Spleen (tissue), 11 donors: ENCODE results near the gene YPEL1. TPM values are rescaled to one million over a fixed set of nuclear protein-coding genes. Genes with fewer than 3 reads are reported as not detected.
A peak's percentile ranks its signal among the peaks of the same experiment; 100 is the strongest.

Source experiments
- DNase-seq: peaks from one replicate; pipeline ENCODE4 v3.0.0-alpha.2; 2020
- H3K27ac ChIP-seq, 8 donors: fragments of 200-600 bp; sonication (generic) in 7 of 8; 1 replicate in 4 of 8; 2 replicates in 4 of 8; pipeline versions ENCODE4 v1.5.0 to v1.8.0; 2016 to 2021; ENCODE audit warnings: inconsistent platforms in 4 of 8, mild to moderate bottlenecking in 4 of 8, moderate library complexity in 1 of 8
- H3K27me3 ChIP-seq, 7 donors: fragments of 200-600 bp; sonication (generic) in 6 of 7; replicated peaks in 1 of 7; 1 replicate in 4 of 7; 2 replicates in 3 of 7; pipeline versions ENCODE4 v1.5.0 to v1.8.0; 2016 to 2021; ENCODE audit warnings: inconsistent platforms in 3 of 7, mild to moderate bottlenecking in 1 of 7
- H3K36me3 ChIP-seq, 6 donors: fragments of 200-600 bp; sonication (generic) in 5 of 6; 1 replicate in 4 of 6; 2 replicates in 2 of 6; pipeline versions ENCODE4 v1.5.0 to v1.8.0; 2016 to 2021; ENCODE audit warnings: inconsistent platforms in 2 of 6
- H3K4me1 ChIP-seq, 6 donors: fragments of 200-600 bp; sonication (generic) in 5 of 6; 1 replicate in 3 of 6; 2 replicates in 3 of 6; pipeline versions ENCODE4 v1.5.0 to v1.8.0; 2016 to 2021; ENCODE audit warnings: inconsistent platforms in 3 of 6
- H3K4me3 ChIP-seq, 8 donors: fragments of 200-600 bp; sonication (generic) in 7 of 8; 1 replicate in 4 of 8; 2 replicates in 4 of 8; pipeline versions ENCODE4 v1.5.0 to v1.8.0; 2016 to 2021; ENCODE audit warnings: inconsistent platforms in 4 of 8, mild to moderate bottlenecking in 4 of 8, moderate library complexity in 2 of 8
- H3K9me3 ChIP-seq, 8 donors: fragments of 200-600 bp; sonication (generic) in 7 of 8; 1 replicate in 4 of 8; 2 replicates in 4 of 8; pipeline versions ENCODE4 v1.5.0 to v1.8.0; 2016 to 2021; ENCODE audit warnings: inconsistent platforms in 4 of 8
- POLR2A ChIP-seq, 3 donors: fragments of 450-650 bp; IDR thresholded peaks; one replicate each; pipeline ENCODE4 v1.5.1; 2017; ENCODE audit warnings: antibody characterized with exemption in 3 of 3, mild to moderate bottlenecking in 1 of 3
- POLR2AphosphoS5 ChIP-seq, 3 donors: sonication (generic); formaldehyde crosslinking; IDR thresholded peaks; one replicate each; pipeline ENCODE4 v1.5.1; 2017; ENCODE audit warnings: antibody characterized with exemption in 3 of 3
- WGBS, 5 donors: extraction: QIAGEN DNeasy Blood & Tissue Kit in 3 of 5; methylation state at CpG; one replicate each; pipeline versions ENCODE4 v1.1.5 to v1.1.7; 2013 to 2018; 5-methylcytosine and 5-hydroxymethylcytosine counted together
- intact Hi-C: fragments of 100-400 bp; cut with DNase I; formaldehyde crosslinking; loops from one replicate; pipeline ENCODE4 v1.15.0; 2023; ENCODE audit warnings: low total_unique reads
- polyA plus RNA-seq, 3 donors: library from polyadenylated mRNA; stranded (reverse); fragments of 200-250 nt; gene quantifications; one replicate each; pipeline ENCODE4 v1.2.1, GENCODE V29; 2013
- total RNA-seq, 7 donors: library from RNA; depleted of rRNA in 3 of 7; stranded (reverse); fragments of >200 nt in 3 of 7; fragmentation: NEBNext Ultra II Directional in 4 of 7; extraction: Animal tissue kit (Norgen Biotek cat#: 25700) in 4 of 7; gene quantifications; one replicate each; pipeline versions ENCODE4 v1.1.0 to v1.2.1, GENCODE V29; 2016 to 2021
- TF ChIP-seq, protein P1 (sequence below), 11 experiments: fragments of 200-600 bp in 7 of 11; fragments of 450-650 bp in 4 of 11; sonication (generic) in 4 of 11; IDR thresholded peaks in 8 of 11; conservative IDR thresholded peaks in 3 of 11; 1 replicate in 7 of 11; 2 replicates in 4 of 11; pipeline versions ENCODE4 v1.4.0 to v1.8.0; 2016 to 2021; ENCODE audit warnings: antibody characterized with exemption in 11 of 11, inconsistent platforms in 4 of 11, mild to moderate bottlenecking in 1 of 11
- donor health status: healthy with polysubstance abuse.
- donor health status: DM: no; HTN: no; CAD: no; lungs with moderate emphysema.
- donor health status: DM: no; HTN: no; CAD: no.
- donor health status: Bipolar disorder and iron deficiency.
- donor health status: healthy.
- donor health status: DM: no; HTN: no; CAD: no.
- donor health status: DM: yes; HTN: yes; CAD: no.

Gene YPEL1
- total and polyA plus RNA-seq, 10 donors = 4.8 to 21.3 (median 11.0) TPM

DNA sequence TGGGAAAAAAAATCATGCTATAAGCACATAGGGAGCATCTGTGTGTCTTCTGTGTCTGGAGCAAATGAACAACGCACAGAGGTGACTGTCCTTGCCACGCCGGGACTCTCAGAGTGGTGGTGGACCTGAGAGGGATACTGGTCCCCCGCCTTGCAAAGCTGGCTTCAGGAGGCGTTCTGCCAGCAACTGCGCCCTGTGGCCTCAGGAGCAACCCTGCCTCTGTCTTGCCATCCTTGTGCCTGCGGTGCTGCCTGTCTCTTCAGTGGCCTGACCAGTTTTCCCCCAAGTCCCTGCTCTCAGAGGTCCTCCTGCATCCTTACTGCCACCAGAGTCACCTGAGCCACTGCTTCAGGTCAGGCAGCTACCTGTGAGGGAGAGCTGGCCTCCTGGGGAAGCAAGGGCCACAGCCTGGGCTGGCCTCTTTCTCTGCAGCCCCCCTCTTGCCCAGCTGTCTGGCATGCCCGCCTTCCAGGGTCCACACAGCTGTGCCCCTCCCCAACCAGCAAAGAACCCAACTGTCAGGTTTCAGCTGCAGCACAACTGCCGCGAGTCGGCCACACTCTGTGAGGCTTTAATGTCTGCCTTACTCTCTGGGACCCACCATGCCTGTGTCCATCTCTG is 30.4 kb upstream of the YPEL1 start:
- Histone ChIP-seq H3K4me3 (peak overlapping the region in 1 of 8 donors; percentile 38), H3K27me3 (no peaks in the 10 kb centered on the region), H3K27ac (peak overlapping the region in 7 of 8 donors; percentile 24 to 88 (median 67)), H3K9me3 (no peaks in the 10 kb centered on the region), H3K4me1 (peaks cover 4 to 94% (median 40%) of the 10 kb centered on the region in 6 donors), H3K36me3 (peaks cover 0 to 100% (median 94%) of the 10 kb centered on the region in 6 donors)
- 84 to 93% (median 86%) methylated on average over 11 of the region's 11 CpGs for WGBS, 5 donors
- no peak for DNase-seq
- TF ChIP-seq POLR2A (IDR thresholded peaks at IDR 0.05) (no peak), POLR2AphosphoS5 (IDR thresholded peaks at IDR 0.05) (peak in 1 of 3 donors; percentile 43)
- TF ChIP-seq, protein P1, sequence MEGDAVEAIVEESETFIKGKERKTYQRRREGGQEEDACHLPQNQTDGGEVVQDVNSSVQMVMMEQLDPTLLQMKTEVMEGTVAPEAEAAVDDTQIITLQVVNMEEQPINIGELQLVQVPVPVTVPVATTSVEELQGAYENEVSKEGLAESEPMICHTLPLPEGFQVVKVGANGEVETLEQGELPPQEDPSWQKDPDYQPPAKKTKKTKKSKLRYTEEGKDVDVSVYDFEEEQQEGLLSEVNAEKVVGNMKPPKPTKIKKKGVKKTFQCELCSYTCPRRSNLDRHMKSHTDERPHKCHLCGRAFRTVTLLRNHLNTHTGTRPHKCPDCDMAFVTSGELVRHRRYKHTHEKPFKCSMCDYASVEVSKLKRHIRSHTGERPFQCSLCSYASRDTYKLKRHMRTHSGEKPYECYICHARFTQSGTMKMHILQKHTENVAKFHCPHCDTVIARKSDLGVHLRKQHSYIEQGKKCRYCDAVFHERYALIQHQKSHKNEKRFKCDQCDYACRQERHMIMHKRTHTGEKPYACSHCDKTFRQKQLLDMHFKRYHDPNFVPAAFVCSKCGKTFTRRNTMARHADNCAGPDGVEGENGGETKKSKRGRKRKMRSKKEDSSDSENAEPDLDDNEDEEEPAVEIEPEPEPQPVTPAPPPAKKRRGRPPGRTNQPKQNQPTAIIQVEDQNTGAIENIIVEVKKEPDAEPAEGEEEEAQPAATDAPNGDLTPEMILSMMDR (IDR thresholded peaks at IDR 0.05 in 8 of 11, conservative IDR thresholded peaks at IDR 0.05 in 3 of 11) = no peak
- intact Hi-C loops = no loop called here

DNA sequence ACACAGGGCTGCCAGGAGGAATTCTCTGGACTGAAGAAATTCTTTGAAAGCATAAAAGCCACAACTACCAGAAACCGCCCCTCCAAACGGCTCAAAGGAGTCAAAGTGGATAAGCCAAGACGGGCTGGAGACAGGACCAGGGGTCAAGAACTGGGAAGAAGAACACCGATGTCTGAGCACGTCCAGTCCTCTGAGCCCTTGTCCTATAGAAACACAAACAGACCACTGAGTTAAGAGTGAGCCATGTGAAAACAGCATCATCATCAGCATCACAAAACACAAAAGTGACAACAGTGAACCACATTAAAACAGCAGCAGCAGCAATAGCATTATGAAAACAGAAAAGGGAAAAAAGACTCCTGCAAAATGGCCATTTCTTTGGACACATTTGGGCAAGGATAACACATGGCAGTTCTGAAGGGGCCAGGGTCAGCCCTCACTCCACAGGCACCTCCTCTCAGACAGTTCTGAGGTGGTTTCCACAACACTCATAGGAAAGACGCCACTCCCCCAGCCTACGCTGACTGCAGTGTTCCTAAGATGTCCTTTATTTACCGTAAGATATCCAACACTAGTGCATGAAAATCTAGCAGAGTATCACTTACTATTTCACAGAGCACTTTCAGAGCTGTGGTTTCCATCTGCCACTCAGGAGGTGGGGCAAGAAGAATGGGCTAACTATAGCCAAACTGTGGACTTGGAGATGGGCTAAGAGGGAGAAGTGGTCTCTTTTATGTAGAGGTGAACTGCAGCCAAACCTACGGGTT is 28.6 kb upstream of the YPEL1 start:
- Histone ChIP-seq H3K36me3 (peaks cover 0 to 100% (median 79%) of the 10 kb centered on the region in 6 donors), H3K4me3 (peak overlapping the region in 1 of 8 donors; percentile 21), H3K27ac (peak overlapping the region in 6 of 8 donors; percentile 44 to 88 (median 70)), H3K9me3 (no peaks in the 10 kb centered on the region), H3K27me3 (no peaks in the 10 kb centered on the region), H3K4me1 (peaks cover 4 to 92% (median 41%) of the 10 kb centered on the region in 6 donors)
- intact Hi-C loops = no loop called here
- TF ChIP-seq, protein P1 (IDR thresholded peaks at IDR 0.05 in 8 of 11, conservative IDR thresholded peaks at IDR 0.05 in 3 of 11) = no peak
- TF ChIP-seq POLR2A (IDR thresholded peaks at IDR 0.05) (no peak), POLR2AphosphoS5 (IDR thresholded peaks at IDR 0.05) (no peak)
- WGBS, 5 donors = 80 to 84% (median 81%) methylated on average over 9 of the region's 9 CpGs
- DNase-seq = no peak

DNA sequence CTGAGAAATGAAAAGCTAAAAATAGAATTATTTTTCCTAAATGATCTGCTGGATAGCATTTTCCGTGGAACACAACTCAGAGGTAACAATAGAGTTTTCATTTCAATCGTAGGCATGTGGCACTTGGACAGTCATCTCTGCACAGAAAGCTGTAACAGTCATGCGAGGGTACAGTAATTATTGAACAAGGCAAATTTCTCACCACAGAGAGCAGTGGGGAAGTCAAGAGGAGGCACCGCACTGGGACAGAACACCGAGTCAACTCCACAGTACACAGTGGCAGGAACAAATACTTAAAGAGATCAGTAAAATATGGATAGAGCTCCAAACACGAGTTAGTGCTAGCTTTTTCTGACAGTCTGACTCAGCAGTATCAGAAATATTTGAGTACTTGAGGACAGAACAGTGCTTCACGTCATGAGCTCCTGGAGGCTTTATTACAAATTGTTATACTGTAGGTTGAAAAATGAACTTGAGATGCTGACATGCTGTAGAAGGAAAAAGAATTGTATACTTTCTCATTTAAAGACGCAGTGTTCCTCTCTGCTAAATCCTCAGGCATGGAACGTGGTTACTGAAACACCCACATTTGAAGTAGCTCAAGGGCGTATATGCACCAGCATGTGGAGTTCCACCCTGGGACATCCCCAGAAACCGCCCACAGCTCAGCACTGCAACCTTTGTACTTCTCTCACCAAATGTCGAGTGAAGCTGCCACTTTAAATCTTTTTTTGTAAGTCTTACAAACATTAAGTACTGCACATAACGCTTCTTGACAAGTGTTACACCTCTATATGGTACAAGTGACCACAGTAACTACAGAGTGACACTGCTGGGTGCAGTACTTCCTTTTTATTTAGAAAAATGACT is 27.4 kb upstream of the YPEL1 start:
- Histone ChIP-seq H3K4me3 (no peak overlapping the region), H3K27me3 (no peaks in the 10 kb centered on the region), H3K4me1 (peaks cover 4 to 86% (median 41%) of the 10 kb centered on the region in 6 donors), H3K9me3 (no peaks in the 10 kb centered on the region), H3K27ac (peak overlapping the region in 5 of 8 donors; percentile 3 to 88 (median 79)), H3K36me3 (peaks cover 0 to 100% (median 74%) of the 10 kb centered on the region in 6 donors)
- DNase-seq = no peak
- no peak for TF ChIP-seq POLR2AphosphoS5 (IDR thresholded peaks at IDR 0.05)
- TF ChIP-seq, protein P1 (IDR thresholded peaks at IDR 0.05 in 8 of 11, conservative IDR thresholded peaks at IDR 0.05 in 3 of 11) = no peak
- no peak for TF ChIP-seq POLR2A (IDR thresholded peaks at IDR 0.05)
- intact Hi-C loops = no loop called here
- WGBS, 5 donors = 63 to 76% (median 66%) methylated on average over 13 of the region's 13 CpGs
